IPS DF 6.9 (cell line): ENCODE measurements around the gene AKT3.

Source experiments
- DNase-seq: peaks from one replicate; pipeline ENCODE4 v3.0.0-alpha.2; 2013; ENCODE audit warnings: low read depth, low spot score
- H3K27ac ChIP-seq: one replicate; pipeline ENCODE4 v1.5.1; 2013; ENCODE audit warnings: low read length, control low read depth
- H3K27me3 ChIP-seq: 2 replicates; pipeline ENCODE4 v1.6.1; 2013; ENCODE audit warnings: mild to moderate bottlenecking, low read length; ENCODE audit not compliant: control insufficient read depth, insufficient read depth
- H3K36me3 ChIP-seq: 2 replicates; pipeline ENCODE4 v1.6.1; 2013; ENCODE audit warnings: low read length; ENCODE audit not compliant: control insufficient read depth, insufficient read depth
- H3K4me1 ChIP-seq: 2 replicates; pipeline ENCODE4 v1.6.1; 2013; ENCODE audit warnings: low read length; ENCODE audit not compliant: control insufficient read depth, insufficient read depth
- H3K4me3 ChIP-seq: 2 replicates; pipeline ENCODE4 v1.5.1; 2013; ENCODE audit warnings: mild to moderate bottlenecking, low read length
- H3K9me3 ChIP-seq: 2 replicates; pipeline ENCODE4 v1.6.1; 2013; ENCODE audit warnings: low read length, inconsistent platforms; ENCODE audit not compliant: control insufficient read depth, insufficient read depth
- WGBS: extraction: QIAGEN DNeasy Blood & Tissue Kit; methylation state at CpG from one replicate; pipeline ENCODE4 v1.1.7; 2013; ENCODE audit warnings: mixed read lengths, missing lambda C conversion rate; ENCODE audit not compliant: insufficient read length, insufficient coverage; 5-methylcytosine and 5-hydroxymethylcytosine counted together

AKT3 gene

DNA sequence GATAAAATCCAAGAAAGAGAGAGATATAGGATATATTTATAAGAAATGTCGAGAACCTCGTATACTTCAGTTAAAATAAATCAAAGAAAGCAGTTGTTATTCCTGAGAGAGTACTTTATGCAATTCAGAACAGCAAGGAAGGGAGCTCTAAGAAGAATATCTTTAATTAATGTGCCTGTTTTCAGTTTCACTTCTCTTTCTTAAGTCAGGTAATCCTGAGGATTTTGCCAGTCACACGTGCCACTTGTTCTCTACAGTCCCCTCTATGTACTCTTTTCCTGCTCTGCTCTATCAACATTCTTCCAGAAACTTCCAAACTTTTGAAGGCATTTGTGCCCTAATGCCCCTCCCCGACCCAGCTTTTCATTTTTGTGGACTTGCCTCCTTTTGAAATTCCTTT, 211.9 kb downstream of the AKT3 start:
- WGBS = no CpG with 5 or more reads among the region's 4 CpGs
- no peaks in the 10 kb centered on the region for H3K36me3 ChIP-seq
- no peaks in the 10 kb centered on the region for H3K27me3 ChIP-seq
- no peak overlapping the region for H3K27ac ChIP-seq
- H3K9me3 ChIP-seq = no peaks in the 10 kb centered on the region
- no peak for DNase-seq
- H3K4me1 ChIP-seq = no peaks in the 10 kb centered on the region
- H3K4me3 ChIP-seq = no peak overlapping the region

DNA sequence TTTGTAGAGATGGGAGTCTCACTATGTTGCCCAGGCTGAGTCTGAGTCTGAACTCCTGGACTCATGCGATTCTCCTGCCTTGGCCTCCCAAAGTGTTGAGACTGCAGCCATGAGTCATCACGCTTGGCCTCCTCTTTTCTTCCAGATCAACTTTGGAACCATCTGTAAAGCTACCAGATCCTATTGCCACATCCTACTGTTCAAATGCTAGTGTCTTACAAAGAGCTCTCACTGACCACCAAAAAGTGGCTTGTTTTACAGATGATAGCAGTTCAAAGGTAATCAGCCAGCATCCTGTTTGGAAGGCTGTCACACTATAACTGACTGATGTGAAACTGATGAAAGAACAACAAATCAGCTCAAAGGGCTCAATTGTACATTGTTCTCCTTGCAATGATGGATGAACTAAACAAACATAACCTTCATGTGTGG, 221.6 kb downstream of the AKT3 start:
- DNase-seq = no peak
- H3K4me3 ChIP-seq = no peak overlapping the region
- no peaks in the 10 kb centered on the region; the same call in 1 of the 2 replicates for H3K36me3 ChIP-seq
- WGBS = no CpG with 5 or more reads among the region's 2 CpGs
- H3K9me3 ChIP-seq = no peaks in the 10 kb centered on the region; the same call in 1 of the 2 replicates
- no peak overlapping the region for H3K27ac ChIP-seq
- H3K4me1 ChIP-seq = no peaks in the 10 kb centered on the region
- no peaks in the 10 kb centered on the region for H3K27me3 ChIP-seq

DNA sequence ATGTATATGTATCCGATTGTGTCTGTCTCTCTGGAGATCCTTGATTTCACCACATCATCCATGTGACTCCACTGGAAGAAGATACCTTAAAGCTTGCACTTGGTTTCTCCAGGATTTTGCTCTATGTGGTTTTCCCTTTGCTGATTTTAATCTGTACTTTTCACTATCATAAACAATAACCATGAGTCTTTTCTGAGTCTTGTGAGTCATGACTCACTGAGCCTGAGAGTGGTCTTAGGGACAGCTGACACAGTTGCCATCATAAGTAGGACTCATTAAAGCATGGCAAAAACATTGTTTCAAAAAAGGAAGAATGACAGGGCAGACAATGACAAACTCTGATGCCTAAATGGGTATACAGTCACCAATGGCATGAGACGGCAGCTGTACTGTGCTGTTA, 226.2 kb downstream of the AKT3 start:
- DNase-seq = no peak
- Histone ChIP-seq H3K4me1 (no peaks in the 10 kb centered on the region), H3K27ac (no peak overlapping the region), H3K36me3 (no peaks in the 10 kb centered on the region; the same call in 1 of the 2 replicates), H3K27me3 (no peaks in the 10 kb centered on the region), H3K9me3 (no peaks in the 10 kb centered on the region; the same call in 1 of the 2 replicates), H3K4me3 (no peak overlapping the region)
- no CpG with 5 or more reads among the region's 2 CpGs for WGBS

DNA sequence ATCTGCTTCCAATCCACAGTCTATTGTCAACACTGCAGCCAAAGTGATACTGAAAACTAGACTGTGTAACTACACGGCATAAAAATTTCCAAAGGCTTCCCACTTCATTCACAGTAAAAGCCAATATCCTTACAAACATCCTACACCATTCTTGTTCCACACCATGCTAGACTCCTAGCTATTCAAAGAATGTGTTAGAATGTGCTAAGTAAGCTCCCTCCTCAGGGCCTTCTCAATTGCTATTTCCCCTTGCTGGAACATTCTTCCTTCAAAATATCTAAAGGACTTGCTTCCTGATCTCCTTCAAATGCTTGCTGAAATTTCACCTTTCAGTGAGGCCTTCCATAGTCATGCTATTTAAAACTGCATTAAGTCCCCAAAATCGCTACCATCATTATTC, 228.1 kb downstream of the AKT3 start:
- H3K36me3 ChIP-seq = no peaks in the 10 kb centered on the region; the same call in 1 of the 2 replicates
- H3K27ac ChIP-seq = no peak overlapping the region
- no peaks in the 10 kb centered on the region for H3K4me1 ChIP-seq
- DNase-seq = no peak
- no peaks in the 10 kb centered on the region; the same call in 1 of the 2 replicates for H3K9me3 ChIP-seq
- WGBS = 100% methylated on average over 1 of the region's 2 CpGs
- H3K4me3 ChIP-seq = no peak overlapping the region
- no peaks in the 10 kb centered on the region for H3K27me3 ChIP-seq

DNA sequence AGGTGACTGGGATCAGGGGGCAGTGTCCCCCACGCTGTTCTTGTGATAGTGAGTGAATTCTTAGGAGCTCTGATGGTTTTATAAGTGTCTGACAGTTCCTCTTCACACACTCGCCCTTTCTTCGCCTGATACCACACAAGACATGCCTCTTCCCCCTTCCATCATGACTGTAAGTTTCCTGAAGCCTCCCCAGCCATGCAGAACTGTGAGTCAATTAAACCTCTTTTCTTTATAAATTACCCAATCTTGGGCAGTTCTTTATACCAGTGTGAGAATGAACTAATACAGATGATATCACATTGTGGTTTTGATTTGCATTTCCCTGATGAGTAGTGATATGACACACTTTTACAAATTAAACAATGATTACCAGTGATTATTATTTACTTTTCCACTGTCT, 229.9 kb downstream of the AKT3 start:
- Histone ChIP-seq H3K27ac (no peak overlapping the region), H3K9me3 (no peaks in the 10 kb centered on the region; the same call in 1 of the 2 replicates), H3K27me3 (no peaks in the 10 kb centered on the region), H3K4me3 (no peak overlapping the region), H3K4me1 (no peaks in the 10 kb centered on the region), H3K36me3 (no peaks in the 10 kb centered on the region; the same call in 1 of the 2 replicates)
- DNase-seq = no peak
- WGBS = no CpG with 5 or more reads among the region's 3 CpGs

DNA sequence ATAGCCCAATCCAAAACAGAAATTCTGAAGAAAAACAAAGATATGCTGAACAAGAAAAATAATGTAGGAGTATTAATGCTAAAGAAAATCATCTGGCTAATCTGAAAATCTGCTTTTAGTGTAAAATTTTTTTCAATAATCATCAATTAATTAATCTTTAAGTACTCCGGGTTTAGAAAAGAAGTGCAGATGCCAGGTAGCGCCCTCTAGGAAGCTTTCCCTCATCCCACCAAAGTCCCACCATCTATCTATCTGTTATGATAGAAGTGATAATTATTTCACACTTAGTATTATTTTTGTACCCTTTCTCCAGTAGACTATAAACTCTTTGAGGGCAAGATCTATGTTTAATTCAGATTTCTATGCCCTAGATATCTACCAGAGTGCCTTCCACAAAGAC, 240.3 kb downstream of the AKT3 start:
- no peaks in the 10 kb centered on the region for H3K36me3 ChIP-seq
- H3K4me3 ChIP-seq = no peak overlapping the region
- WGBS = no CpG with 5 or more reads among the region's 2 CpGs
- no peak for DNase-seq
- peaks cover 1% of the 10 kb centered on the region; the same call in 1 of the 2 replicates for H3K4me1 ChIP-seq
- H3K27ac ChIP-seq = no peak overlapping the region
- H3K27me3 ChIP-seq = no peaks in the 10 kb centered on the region
- H3K9me3 ChIP-seq = no peaks in the 10 kb centered on the region

DNA sequence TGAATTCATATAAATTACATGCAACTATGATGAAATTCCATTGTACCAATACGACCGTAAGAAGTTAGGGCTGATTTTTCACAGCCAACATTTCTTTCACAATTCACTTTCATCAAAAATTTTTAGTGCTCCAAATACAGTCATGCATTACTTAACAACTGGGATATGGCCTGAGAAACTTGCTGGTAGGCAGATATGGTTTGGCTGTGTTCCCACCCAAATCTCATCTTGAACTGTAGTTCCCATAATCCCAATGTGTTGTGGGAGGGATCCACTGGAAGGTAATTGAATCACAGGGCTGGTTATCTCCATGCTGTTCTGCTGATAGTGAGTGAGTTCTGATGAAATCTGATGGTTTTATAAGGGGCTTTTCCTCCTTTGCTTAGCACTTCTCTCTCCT, 244.4 kb downstream of the AKT3 start:
- H3K4me1 ChIP-seq = peaks cover 1% of the 10 kb centered on the region; the same call in 1 of the 2 replicates
- no CpG with 5 or more reads among the region's 2 CpGs for WGBS
- H3K9me3 ChIP-seq = no peaks in the 10 kb centered on the region
- H3K27me3 ChIP-seq = no peaks in the 10 kb centered on the region
- no peak overlapping the region for H3K4me3 ChIP-seq
- H3K27ac ChIP-seq = no peak overlapping the region
- DNase-seq = no peak
- no peaks in the 10 kb centered on the region for H3K36me3 ChIP-seq

DNA sequence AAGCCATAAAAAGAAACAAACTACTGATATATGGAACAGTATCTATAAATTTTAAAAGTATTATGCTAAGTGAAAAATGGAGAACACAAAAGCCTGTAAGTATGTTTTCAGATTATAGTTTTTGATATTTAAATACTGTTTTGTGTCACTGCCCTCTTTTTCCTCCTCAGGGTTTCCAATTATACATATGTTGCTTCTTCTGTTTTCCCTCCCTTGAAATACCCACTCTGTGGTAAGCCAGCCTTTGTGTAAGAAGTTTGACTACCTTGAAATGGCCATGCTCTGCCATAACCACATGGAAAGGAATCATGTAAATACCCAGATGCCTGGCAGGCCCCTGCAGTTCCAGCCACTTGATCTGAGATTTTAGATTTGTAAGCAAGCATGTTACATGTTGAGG, 248.3 kb downstream of the AKT3 start:
- H3K4me3 ChIP-seq = no peak overlapping the region
- H3K27ac ChIP-seq = no peak overlapping the region
- no peaks in the 10 kb centered on the region for H3K27me3 ChIP-seq
- H3K9me3 ChIP-seq = no peaks in the 10 kb centered on the region
- H3K4me1 ChIP-seq = peaks cover under 1% of the 10 kb centered on the region; the same call in 1 of the 2 replicates
- H3K36me3 ChIP-seq = no peaks in the 10 kb centered on the region
- no peak for DNase-seq

DNA sequence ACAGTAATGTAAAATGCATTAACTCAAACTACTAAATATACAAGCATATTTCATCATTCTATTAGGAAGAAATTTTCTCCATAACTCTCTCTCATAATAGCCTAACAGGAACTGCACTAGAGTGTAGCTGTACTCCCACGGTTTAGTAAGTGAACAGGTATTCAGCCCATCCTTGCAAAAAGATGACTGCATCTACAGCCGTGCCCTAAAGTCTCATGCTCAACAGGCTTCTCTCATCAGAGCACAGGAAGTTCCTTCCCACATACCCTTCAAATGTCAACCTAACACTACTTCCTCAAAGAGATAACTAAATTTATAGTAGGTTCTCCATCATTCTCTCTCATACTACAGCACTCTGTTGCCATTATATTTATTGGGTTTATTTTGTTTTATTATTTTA, 251.6 kb downstream of the AKT3 start:
- WGBS = no CpG with 5 or more reads among the region's 2 CpGs
- H3K4me3 ChIP-seq = no peak overlapping the region

DNA sequence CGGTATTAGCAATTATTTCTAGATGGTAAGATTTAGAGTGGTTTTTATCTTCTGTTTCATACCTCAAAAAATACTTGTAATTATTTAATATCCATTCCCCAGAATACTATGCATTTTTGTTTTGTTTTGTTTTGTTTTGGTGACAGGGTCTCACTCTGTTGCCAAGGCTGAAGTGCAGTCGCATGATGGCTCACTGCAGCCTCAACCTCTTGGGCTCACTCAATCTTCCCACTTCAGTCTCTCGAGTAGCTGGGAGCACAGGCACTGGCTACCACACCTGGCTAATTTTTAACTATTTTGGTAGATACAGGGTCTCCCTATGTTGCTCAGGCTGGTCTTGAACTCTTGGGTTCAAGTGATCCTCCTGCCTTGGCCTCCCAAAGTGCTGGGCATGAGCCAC, 252.7 kb downstream of the AKT3 start:
- Histone ChIP-seq H3K9me3 (no peaks in the 10 kb centered on the region), H3K4me1 (no peaks in the 10 kb centered on the region), H3K36me3 (no peaks in the 10 kb centered on the region), H3K27ac (no peak overlapping the region), H3K4me3 (no peak overlapping the region), H3K27me3 (no peaks in the 10 kb centered on the region)
- DNase-seq = no peak
- 100% methylated on average over 1 of the region's 3 CpGs for WGBS

More for the DNA sequence above, 251.6 kb downstream of the AKT3 start:
- Histone ChIP-seq H3K9me3 (no peaks in the 10 kb centered on the region), H3K36me3 (no peaks in the 10 kb centered on the region), H3K4me1 (no peaks in the 10 kb centered on the region), H3K27me3 (no peaks in the 10 kb centered on the region), H3K27ac (no peak overlapping the region)
- no peak for DNase-seq

DNA sequence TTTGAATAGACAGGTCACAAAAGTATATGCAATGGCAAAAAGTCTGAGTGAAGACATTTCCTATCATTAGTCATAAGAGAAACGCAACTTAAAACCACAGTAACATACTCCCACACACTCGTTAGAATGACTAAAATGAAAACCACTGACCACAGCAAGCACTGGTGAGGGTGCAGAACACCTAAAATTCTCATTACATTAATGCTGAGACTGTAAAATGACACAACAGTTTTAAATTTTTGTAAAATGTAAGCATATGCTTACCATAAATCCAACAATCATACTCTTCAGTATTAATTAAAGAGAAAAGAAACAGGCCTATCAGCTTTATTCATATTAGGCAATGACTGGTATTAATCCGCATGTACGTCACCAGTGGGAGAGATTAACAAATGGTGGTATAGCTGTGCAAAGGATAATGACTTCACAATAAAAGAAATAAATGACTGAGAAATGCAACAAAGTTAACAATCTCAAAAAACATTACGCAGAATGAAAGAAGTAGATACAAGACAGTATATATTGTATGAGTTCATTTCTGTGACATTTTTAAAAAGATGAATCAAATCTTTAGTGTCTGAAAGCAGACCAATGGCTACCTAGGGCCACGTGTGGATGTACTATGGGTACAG, 253.5 kb downstream of the AKT3 start:
- no peaks in the 10 kb centered on the region for H3K9me3 ChIP-seq
- H3K4me1 ChIP-seq = no peaks in the 10 kb centered on the region
- H3K27me3 ChIP-seq = no peaks in the 10 kb centered on the region
- H3K27ac ChIP-seq = no peak overlapping the region
- H3K36me3 ChIP-seq = no peaks in the 10 kb centered on the region
- DNase-seq = no peak
- no CpG with 5 or more reads among the region's 6 CpGs for WGBS
- no peak overlapping the region for H3K4me3 ChIP-seq
